Progenitor cell of endocrine pancreas (in vitro differentiated cells): ENCODE measurements around the gene SEC14L1. TPM values are rescaled to one million over a fixed set of nuclear protein-coding genes. Genes with fewer than 3 reads are reported as not detected.
A peak's percentile ranks its signal among the peaks of the same experiment; 100 is the strongest.
"Not testable (repeated sequence)": the region's sequence is repeated elsewhere in the genome, so short reads cannot be mapped to it uniquely, and the experiment has no call there.

Source experiments
- DNase-seq: peaks from one replicate; pipeline ENCODE4 v3.0.0; 2021; ENCODE audit warnings: low spot score; ENCODE audit not compliant: unreplicated experiment
- H3K27ac Mint-ChIP-seq: 2 replicates; pipeline ENCODE4 v1.8.0; 2021; ENCODE audit warnings: mild to moderate bottlenecking, moderate library complexity, mixed read lengths
- H3K27me3 Mint-ChIP-seq: 2 replicates; pipeline ENCODE4 v1.8.0; 2021; ENCODE audit warnings: mixed read lengths
- H3K36me3 Mint-ChIP-seq: 2 replicates; pipeline ENCODE4 v1.8.0; 2022; ENCODE audit warnings: mixed read lengths; ENCODE audit not compliant: insufficient read depth
- H3K4me1 Mint-ChIP-seq: 2 replicates; pipeline ENCODE4 v1.8.0; 2021; ENCODE audit warnings: low read depth, mixed read lengths
- H3K4me3 Mint-ChIP-seq: 2 replicates; pipeline ENCODE4 v1.8.0; 2021; ENCODE audit warnings: low read depth, mild to moderate bottlenecking, moderate library complexity, mixed read lengths
- H3K9me3 Mint-ChIP-seq: 2 replicates; pipeline ENCODE4 v1.8.0; 2021; ENCODE audit warnings: low read depth, mixed read lengths
- CTCF ChIP-seq: fragments of 200-600 bp; sonication (generic); IDR thresholded peaks from one replicate; pipeline ENCODE4 v1.5.0; 2021; ENCODE audit warnings: antibody characterized with exemption, mild to moderate bottlenecking; ENCODE audit not compliant: unreplicated experiment
- total RNA-seq: library from RNA; stranded (reverse); gene quantifications from 2 replicates; pipeline ENCODE4 v1.2.1, GENCODE V29; 2021

Gene SEC14L1
- total RNA-seq, 1 donor from 2014 or later, result 90.8 TPM

GRCh38 chr17:77246110-77247047 is 105.6 kb downstream of the SEC14L1 start:
- DNase-seq, result no peak
- no peak overlapping the region for H3K27ac Mint-ChIP-seq
- no peaks in the 10 kb centered on the region for H3K9me3 Mint-ChIP-seq
- no peaks in the 10 kb centered on the region for H3K36me3 Mint-ChIP-seq
- H3K4me1 Mint-ChIP-seq, result peaks cover 2% of the 10 kb centered on the region
- no peak for TF ChIP-seq CTCF
- peaks cover 26% of the 10 kb centered on the region for H3K27me3 Mint-ChIP-seq
- H3K4me3 Mint-ChIP-seq, result peak overlapping the region; percentile 39

- Mint-ChIP-seq H3K27me3 (peaks cover 29% of the 10 kb centered on the region), H3K9me3 (no peaks in the 10 kb centered on the region), H3K4me3 (peak overlapping the region; percentile 65), H3K4me1 (no peaks in the 10 kb centered on the region), H3K27ac (no peak overlapping the region), H3K36me3 (no peaks in the 10 kb centered on the region)
- peak; percentile 89 for DNase-seq
- peak; percentile 98 for TF ChIP-seq CTCF
Measured at GRCh38 chr17:77247048-77247541, 106.3 kb downstream of the SEC14L1 start.

GRCh38 chr17:77247609-77248008 is 106.8 kb downstream of the SEC14L1 start:
- H3K36me3 Mint-ChIP-seq, result no peaks in the 10 kb centered on the region
- H3K27ac Mint-ChIP-seq, result no peak overlapping the region
- no peak for TF ChIP-seq CTCF
- H3K4me3 Mint-ChIP-seq, result peak overlapping the region; percentile 65
- no peaks in the 10 kb centered on the region for H3K4me1 Mint-ChIP-seq
- DNase-seq, result no peak
- no peaks in the 10 kb centered on the region for H3K9me3 Mint-ChIP-seq
- peaks cover 29% of the 10 kb centered on the region for H3K27me3 Mint-ChIP-seq

- TF ChIP-seq CTCF, result no peak
- Mint-ChIP-seq H3K27ac (no peak overlapping the region), H3K36me3 (no peaks in the 10 kb centered on the region), H3K4me1 (no peaks in the 10 kb centered on the region), H3K27me3 (peaks cover 29% of the 10 kb centered on the region), H3K4me3 (peak overlapping the region; percentile 46), H3K9me3 (no peaks in the 10 kb centered on the region)
- DNase-seq, result no peak
Measured at GRCh38 chr17:77248216-77249114, 107.7 kb downstream of the SEC14L1 start.

- peaks cover 1% of the 10 kb centered on the region for H3K4me1 Mint-ChIP-seq
- no peak for TF ChIP-seq CTCF
- no peak overlapping the region for H3K27ac Mint-ChIP-seq
- no peaks in the 10 kb centered on the region for H3K36me3 Mint-ChIP-seq
- no peak overlapping the region for H3K4me3 Mint-ChIP-seq
- peaks cover 32% of the 10 kb centered on the region for H3K27me3 Mint-ChIP-seq
- DNase-seq, result no peak
- no peaks in the 10 kb centered on the region for H3K9me3 Mint-ChIP-seq
Measured at GRCh38 chr17:77251622-77252183, 110.9 kb downstream of the SEC14L1 start.

- H3K27me3 Mint-ChIP-seq, result peaks cover 32% of the 10 kb centered on the region
- H3K9me3 Mint-ChIP-seq, H3K4me1 Mint-ChIP-seq, H3K36me3 Mint-ChIP-seq, DNase-seq, H3K27ac Mint-ChIP-seq, H3K4me3 Mint-ChIP-seq: not testable (repeated sequence)
Measured at GRCh38 chr17:77252306-77252705, 111.5 kb downstream of the SEC14L1 start.
